ENCODE measurements around the gene AGO3.

The AGO3 gene

DNA sequence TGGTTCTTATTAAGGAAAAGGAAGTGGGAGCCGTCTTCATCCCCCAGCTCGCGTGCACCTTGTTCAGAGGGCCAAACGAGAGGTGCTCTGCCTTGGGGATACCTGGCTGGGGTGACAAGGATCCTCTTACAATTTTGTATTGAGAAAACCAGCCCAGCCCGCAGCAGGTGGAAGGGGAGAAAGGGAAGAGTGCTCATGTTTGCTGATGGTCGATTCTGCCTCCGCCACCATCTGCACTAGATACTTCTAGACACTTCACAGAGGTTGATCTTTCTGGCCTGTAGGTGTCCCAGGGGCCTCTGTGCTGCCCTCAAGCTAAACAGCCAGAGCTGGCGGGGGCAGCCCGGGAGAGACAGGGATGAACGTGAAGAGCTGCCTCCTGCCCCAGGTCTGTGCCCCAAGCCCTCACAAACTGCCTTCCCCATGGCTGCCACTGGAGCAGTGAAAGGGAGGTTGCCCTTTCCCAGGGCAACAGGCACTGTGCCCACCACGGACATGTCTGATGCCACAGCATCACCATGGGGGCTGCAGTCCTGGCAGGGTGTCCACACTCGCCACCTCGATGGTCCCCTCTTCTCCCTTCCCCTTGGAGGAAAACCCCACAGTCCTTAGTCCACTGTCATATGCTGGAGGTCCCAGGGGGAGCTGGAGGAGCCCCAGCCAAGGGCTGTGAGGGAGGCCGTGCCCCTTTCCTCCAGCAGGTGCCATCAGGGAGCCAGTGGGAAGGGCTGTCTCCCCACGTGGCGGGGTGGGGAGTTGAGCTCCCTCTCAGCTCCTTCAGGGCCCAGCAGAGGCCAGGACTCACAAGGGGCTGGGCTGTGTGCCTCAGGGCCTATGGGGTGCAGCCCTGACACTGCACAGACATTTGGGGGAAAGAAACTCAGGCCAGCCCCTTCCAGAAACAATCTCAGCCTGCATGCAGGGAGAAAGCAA is 165.9 kb downstream of the AGO3 start:
- no peak for DNase-seq (ENCODE audit: low read depth in 2 of 2)

DNA sequence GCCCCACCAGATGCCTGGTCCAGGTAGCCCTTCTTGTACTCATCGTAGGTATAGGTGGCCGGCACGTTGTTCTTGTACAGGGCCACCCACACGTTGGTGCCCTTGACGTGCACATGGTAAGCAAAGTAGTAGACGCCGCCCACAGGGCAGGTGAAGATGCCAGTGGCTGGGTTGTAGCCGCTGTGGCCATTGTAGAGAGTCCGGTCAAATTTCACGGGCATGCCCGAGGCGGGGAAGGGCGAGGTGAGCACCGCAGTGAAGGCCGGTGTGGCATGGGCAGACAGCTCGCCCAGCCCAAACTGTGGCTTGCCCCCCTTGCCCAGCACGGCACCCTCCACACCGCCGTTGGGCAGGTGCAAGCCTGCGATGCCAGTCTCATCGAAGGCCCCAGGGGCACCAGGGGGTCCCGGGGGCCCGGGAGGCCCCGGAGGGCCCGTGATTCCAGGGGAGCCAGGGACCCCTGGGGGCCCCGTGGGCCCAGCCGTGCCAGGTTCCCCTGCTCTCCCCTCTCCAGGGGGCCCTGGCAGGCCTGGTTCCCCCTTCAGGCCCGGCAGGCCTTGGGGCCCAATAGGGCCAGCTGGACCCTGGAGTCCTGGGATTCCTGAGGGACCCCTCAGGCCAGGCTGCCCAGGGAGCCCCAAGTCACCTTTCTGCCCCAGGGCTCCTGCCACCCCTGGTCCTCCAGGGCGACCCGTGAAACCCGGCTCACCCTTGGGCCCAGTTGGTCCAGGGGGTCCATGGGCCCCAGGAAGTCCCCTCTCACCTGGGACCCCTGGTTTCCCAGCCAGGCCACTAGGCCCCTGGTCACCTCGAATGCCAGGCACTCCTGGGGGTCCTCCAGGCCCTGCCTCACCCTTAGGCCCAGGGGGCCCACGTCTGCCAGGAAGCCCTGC is 167.0 kb downstream of the AGO3 start:
- DNase-seq (ENCODE audit: low read depth in 2 of 2): no peak

DNA sequence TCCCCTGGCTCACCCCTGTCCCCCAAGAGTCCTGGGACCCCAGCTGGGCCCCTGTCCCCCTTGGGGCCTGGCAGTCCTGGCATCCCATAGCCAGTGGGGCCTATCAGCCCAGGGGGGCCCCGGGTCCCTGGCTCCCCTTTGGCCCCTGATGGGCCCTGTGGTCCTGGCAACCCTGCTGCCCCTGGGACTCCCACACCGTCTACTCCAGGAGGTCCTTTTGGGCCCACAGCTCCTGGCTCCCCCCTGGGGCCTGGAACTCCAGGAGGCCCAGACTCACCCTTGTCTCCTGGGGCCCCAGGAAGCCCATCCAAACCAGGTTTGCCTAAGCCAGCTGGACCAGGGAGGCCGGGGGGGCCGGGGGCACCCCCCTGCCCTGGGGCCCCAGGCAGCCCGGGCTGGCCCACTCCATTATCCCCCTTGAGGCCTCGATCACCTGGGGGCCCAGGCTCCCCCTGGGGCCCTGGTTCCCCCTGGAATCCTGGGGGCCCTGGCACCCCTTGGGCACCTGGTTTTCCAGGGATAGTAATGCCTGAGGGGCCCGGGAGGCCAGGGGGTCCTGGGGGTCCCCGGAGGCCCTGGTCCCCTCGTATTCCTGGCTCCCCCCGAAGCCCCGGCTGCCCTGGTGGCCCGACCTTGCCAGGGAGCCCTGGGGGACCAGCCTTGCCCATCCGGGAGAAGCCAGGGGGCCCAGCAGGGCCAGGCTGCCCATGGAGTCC is 167.9 kb downstream of the AGO3 start:
- DNase-seq (ENCODE audit: low read depth in 2 of 2): no peak

DNA sequence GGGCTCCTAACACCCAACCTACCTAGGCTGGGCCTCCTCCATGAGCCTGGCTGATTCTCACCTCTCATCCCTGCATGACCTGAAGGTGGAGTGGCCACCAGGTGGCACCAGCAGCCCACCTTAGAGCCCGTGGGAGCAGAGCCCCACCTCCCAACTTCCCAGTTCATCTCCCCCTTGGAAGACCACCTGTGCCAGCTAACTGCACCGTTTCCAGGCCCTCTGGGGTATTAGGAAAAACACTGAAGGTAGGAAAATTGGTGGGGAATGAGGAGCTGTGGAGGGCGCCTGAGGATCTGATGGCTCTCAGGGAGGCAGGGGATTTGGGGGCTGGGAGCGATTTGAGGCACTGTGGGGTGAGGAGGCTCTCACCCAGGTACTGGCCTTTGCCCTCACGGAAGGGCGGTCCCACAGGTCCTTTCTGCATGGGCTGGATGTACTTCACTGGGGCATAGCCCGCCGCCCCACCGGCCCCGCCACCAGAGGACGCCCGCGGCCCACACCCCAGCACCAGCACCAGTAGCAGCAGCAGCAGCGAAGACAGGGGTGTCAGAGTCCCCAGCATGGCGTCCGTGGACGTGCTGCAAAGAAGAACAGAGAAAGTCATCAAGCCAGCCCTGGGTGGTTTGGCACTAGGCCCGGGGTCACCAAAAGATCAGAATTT is 168.9 kb downstream of the AGO3 start:
- DNase-seq (ENCODE audit: low read depth in 2 of 2): peak in 1 of 2 experiments; percentile 37

GRCh38 chr1:36100376-36100775 is 169.5 kb downstream of the AGO3 start:
- DNase-seq (ENCODE audit: low read depth in 2 of 2): no peak

DNA sequence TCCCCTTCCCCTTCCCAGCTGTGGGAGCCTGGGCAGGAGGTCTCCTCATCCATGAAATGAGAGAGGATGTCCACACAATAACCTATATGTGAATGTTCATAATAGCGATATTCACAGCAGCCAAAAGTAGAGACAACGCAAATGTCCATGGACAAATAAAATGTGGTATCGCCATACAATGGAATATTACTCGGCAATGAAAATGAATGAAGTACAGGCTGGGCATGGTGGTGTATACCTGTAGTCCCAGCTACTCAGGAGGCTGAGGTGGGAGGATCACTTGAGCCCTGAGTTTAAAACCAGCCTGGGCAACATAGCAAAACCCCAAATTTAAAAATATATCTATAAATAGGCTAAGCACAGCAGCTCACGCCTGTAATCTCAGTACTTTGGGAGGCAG is 170.6 kb downstream of the AGO3 start:
- DNase-seq (ENCODE audit: low read depth in 2 of 2): no peak

- no peak for DNase-seq (ENCODE audit: low read depth in 2 of 2)
Measured at GRCh38 chr1:36106269-36106668, 175.4 kb downstream of the AGO3 start.

- no peak for DNase-seq (ENCODE audit: low read depth in 2 of 2)
Measured at GRCh38 chr1:36107394-36107793, 176.5 kb downstream of the AGO3 start.

DNA sequence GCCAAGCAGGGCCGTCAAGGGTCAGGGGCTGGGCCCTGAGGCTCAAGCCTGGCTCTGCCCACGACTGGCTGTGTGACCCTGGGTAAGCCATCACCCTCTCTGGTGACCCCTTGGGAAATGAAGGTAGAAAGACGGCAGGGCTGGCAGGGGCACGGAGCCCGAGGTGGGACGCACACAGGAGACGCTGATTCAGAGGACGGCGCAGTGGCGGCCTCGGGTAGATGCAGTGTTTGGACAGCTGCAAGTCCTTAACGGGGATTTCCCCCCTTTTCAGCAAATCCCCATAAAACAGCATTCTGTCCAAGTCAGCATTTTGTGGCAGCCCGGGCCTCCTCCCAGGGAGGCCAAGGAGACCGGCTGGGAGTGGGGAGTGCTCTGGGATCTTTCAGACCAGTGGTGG is 177.4 kb downstream of the AGO3 start:
- no peak for DNase-seq (ENCODE audit: low read depth in 2 of 2)

DNA sequence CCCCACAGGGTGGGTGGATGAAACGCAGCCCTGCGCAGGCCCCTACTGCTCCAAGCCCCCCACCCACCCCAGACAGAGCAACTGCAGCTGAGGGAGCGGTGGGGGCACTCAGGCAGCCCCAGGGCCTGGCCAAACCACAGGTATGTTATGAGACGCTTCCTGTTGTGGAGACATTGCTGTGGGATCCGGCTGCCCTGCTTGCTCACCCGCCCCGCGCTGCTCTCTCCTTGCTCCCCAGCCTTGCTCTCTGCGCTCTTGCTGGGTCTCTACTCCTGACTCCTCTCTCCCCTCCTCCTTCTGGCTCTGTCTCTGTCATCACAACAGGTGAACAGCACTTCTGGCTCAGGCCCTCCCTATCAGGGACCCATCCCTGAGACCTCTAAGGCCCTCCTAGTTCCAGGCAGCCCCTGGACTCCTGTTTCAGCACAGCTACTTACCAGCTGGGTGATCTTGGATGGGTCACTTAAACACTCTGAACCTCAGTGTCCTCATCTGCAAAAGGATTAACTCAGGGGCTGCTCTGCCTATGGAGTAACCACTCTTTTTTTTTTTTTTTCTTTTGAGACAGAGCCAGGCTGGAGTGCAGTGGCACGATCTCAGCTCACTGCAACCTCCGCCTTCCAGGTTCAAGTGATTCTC is 178.3 kb downstream of the AGO3 start:
- peak in 1 of 2 experiments; percentile 45 for DNase-seq (ENCODE audit: low read depth in 2 of 2)

GRCh38 chr1:36111151-36111550 is 180.2 kb downstream of the AGO3 start:
- DNase-seq (ENCODE audit: low read depth in 2 of 2): no peak

DNA sequence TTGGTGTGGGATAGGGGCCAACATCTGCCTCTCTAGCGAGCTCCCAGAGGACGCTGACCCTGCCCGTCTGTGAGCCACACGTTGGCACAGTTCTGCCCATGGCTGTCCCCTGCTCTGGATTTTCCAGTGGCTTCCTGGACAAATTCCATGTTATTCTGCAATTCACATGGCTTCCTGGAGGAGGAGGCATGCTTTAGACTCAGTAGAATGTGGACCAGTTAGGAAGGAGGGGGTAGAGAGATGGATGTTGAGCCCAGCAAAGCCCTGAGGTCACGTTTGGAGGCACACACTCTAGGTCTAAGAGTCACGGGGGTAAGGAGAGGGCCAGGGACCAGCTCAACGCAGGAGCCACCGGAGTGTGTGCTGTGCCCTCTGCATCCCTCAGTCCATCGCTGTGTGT is 181.9 kb downstream of the AGO3 start:
- DNase-seq (ENCODE audit: low read depth in 2 of 2): no peak

DNA sequence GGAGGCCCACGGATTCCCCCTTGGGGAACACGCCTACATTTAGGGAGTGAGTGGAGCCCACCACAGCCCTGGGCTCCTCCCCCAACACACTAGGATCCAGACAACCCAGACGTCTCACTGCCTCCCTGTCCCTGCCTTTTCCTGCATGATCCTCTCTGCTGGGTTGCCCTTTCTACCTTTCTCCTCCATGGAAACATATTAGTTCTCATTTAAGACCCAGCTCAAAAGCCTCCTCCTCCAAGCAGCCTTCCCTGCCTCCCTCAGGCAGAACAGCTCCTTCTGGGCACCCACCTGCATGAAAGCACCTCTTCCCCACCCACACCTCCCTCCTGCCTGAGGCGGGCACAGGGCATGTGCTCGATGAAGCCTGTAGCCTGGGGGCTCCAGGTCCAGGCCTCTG is 183.5 kb downstream of the AGO3 start:
- no peak for DNase-seq (ENCODE audit: low read depth in 2 of 2)

- peak; percentile 47 to 50 for DNase-seq (ENCODE audit: low read depth in 2 of 2)
Measured at GRCh38 chr1:36115200-36115669, 184.3 kb downstream of the AGO3 start.

- no peak for DNase-seq (ENCODE audit: low read depth in 2 of 2)
Measured at GRCh38 chr1:36115931-36116330, 185.0 kb downstream of the AGO3 start.

- DNase-seq (ENCODE audit: low read depth in 2 of 2): no peak
Measured at GRCh38 chr1:36116901-36117300, 186.0 kb downstream of the AGO3 start.

- no peak for DNase-seq (ENCODE audit: low read depth in 2 of 2)
Measured at GRCh38 chr1:36118447-36119204, 187.7 kb downstream of the AGO3 start.

DNA sequence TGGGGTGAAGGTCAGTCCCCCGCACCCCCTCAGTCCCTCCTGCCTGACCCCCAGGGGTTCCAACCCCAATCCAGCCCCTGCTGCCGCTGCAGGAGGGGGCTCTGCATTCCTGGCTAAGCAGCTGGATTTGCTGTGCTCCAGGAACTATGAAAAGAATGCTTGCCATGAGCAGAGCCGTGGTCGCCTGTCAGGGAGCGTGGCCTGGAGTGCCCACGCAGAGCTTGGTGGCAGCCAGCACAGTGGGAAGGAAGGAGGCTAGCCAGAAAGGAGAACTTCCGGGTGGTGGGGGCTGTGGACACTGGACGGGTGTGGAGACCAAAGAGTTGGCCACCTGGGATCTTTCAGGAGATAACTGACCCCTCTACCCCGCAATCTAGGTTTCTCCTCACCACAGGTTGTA is 188.6 kb downstream of the AGO3 start:
- no peak for DNase-seq (ENCODE audit: low read depth in 2 of 2)
